NCI-H460 (cell line): ENCODE results near the gene FIGNL2. TPM values are rescaled to one million over a fixed set of nuclear protein-coding genes. Genes with fewer than 3 reads are reported as not detected.
A peak's percentile ranks its signal among the peaks of the same experiment; 100 is the strongest.
"Not testable (repeated sequence)": the region's sequence is repeated elsewhere in the genome, so short reads cannot be mapped to it uniquely, and the experiment has no call there.

Experiments
- DNase-seq: peaks from one replicate; pipeline ENCODE4 v3.0.0-alpha.2; 2016; ENCODE audit warnings: low read depth; ENCODE audit errors: extremely low read depth
- total RNA-seq: library from RNA; depleted of rRNA; stranded (reverse); fragments of >200 nt; shearing (Covaris generic); gene quantifications from 2 replicates; pipeline ENCODE4 v1.2.3, GENCODE V29; 2014

FIGNL2 gene
- total RNA-seq, 1 experiment from 2014 or later: 0.10 TPM

- DNase-seq: no peak
These were observed 29.8 kb downstream of the FIGNL2 start for GRCh38 chr12:51818566-51819300.

GRCh38 chr12:51818086-51818485 is 30.4 kb downstream of the FIGNL2 start:
- DNase-seq: no peak

GRCh38 chr12:51817027-51817953 is 31.2 kb downstream of the FIGNL2 start:
- DNase-seq: no peak

GRCh38 chr12:51815571-51815970 is 32.9 kb downstream of the FIGNL2 start:
- DNase-seq: no peak

GRCh38 chr12:51814311-51815088 is 34.0 kb downstream of the FIGNL2 start:
- DNase-seq: peak; percentile 67

- no peak for DNase-seq
These were observed 34.6 kb downstream of the FIGNL2 start for GRCh38 chr12:51813931-51814310.

- DNase-seq: no peak
These were observed 35.6 kb downstream of the FIGNL2 start for GRCh38 chr12:51812871-51813270.

- no peak for DNase-seq
These were observed 37.0 kb downstream of the FIGNL2 start for GRCh38 chr12:51811203-51812202.

DNA sequence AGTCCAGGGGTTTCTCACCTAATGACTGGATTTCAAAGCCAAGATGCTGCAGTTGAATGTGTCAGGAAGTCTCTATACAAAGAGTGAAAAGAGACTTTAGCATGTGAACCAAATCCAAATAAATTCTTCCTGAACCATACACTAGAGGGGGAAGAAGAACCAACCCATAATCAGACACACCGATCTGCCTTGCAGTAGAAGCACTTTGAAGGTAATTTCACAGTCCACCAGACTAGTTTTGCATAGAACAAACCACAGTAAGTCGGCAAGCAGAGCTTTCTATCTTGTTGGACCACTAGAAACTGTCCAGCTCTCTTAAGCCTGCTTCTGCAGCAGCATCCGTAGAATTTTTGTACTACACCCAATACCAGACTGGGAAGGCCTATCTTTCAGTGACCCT is 39.3 kb downstream of the FIGNL2 start:
- no peak for DNase-seq

- no peak for DNase-seq
These were observed 41.6 kb downstream of the FIGNL2 start for GRCh38 chr12:51806896-51807295.

- DNase-seq: no peak
These were observed 47.5 kb downstream of the FIGNL2 start for GRCh38 chr12:51801027-51801426.

DNA sequence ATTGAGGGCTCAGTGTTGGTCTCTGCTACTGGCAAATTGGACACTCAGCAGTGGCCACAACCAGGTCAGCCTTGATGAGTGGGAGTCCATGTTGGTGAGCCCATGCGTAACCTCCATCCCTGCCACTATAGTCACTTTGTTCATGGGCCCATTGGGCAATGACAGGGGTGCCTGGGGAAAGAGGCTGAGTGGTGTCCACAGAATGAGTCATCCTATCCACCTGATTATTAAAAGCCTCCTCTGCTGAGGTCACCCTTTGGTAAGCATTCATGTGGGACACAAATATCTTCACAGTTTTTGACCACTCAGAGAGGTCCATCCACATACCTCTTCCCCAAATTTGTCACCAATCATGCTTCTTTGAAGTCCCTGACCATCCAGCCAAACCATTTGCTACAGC is 50.0 kb downstream of the FIGNL2 start:
- DNase-seq: no peak

DNA sequence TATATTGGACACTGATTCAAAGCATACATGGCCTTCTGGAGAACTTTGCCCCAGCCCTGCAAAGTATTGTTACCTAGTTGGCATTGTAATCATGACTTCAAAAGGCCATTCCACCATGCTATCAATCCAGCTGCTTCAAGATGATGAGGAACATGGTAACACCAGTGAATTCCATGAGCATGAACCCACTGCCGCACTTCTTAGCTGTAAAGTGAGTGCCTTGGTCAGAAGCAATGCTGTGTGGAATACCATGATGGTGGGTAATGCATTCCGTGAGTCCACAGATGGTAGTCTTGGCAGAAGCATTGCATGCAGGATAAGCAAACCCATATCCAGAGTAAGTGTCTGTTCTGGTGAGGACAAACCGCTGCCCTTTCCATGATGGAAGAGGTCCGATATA is 50.5 kb downstream of the FIGNL2 start:
- DNase-seq: not testable (repeated sequence)

DNA sequence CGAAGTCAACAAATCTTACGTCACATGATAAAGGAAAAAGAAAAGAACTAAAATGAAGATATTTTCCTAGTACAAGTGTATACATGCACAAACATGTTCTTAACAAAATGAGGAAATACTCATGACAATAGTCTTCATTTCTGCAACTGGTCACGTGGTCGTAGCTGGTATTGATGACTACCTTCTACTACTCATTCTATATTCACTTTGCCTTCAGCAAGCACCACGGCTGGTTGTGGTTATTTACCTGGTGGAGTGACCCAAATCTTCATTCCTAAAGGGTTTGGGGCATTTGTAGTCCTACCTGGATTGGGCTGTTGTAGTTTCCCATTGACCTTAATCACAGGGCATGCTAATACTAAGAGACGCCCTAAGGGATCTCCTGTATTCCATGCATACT is 51.2 kb downstream of the FIGNL2 start:
- no peak for DNase-seq

- no peak for DNase-seq
These were observed 55.3 kb downstream of the FIGNL2 start for GRCh38 chr12:51793201-51793600.

DNA sequence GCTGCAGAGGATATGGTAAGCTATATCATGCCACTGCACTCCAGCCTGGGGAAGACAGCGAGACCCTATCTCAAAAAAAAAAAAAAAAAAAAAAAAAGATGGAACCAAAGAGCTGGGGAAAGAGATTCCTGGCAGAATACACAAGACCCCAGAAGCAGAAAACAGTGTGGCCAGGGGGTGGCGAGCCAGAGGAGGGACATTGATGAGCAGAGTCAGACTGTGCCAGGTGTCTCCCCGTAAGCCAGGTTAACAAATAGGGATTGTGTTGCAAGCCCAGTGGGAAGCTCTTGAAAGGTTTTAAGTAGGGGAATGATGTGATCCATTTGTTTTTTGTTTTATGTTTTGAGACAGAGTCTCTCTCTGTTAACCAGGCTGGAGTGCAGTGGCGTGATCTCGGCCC is 56.1 kb downstream of the FIGNL2 start:
- no peak for DNase-seq

- DNase-seq: no peak
These were observed 59.6 kb downstream of the FIGNL2 start for GRCh38 chr12:51788876-51789275.

DNA sequence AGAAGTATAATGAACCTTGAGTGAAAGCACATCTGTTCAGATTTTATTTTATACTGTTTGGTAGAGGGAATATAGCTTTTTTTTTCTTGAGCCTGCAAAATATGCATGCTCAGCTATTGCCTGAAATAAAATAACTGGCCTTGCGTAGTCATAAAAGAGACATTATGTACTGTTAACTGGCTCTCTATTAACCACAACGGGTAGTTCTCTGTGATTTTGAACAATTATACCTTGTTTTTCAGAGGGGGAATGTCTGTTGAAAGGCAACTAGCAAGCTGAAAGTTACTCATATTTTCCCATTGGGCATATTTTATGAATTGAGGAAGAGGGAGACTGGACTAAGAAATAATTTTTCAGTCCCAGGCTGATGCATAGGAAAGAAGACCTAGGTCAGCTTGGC is 62.6 kb downstream of the FIGNL2 start:
- DNase-seq: no peak

- DNase-seq: no peak
These were observed 63.8 kb downstream of the FIGNL2 start for GRCh38 chr12:51784688-51785087.

DNA sequence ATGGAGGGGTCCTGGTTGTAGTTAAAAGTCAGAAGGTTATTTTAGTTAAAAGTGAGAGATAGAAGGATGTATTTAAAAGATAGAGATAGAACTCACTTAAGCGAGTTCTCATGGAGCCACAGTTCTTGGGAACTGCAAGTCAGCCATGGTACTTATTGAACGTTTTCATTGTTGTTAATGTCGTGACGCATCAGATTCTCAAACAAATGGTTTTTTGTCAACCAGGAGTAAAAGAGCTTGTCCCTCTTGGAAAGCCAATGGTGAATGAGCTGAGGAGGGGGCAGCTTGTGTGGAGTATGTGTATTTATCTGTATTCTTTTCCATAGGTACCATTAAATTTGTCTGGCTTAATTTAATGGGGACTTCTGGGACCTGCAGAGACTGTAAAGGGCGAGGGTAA is 68.6 kb downstream of the FIGNL2 start:
- no peak for DNase-seq
